Measurements from ENCODE around the gene MPRIP.

MPRIP gene

GRCh38 chr17:17201907-17202306 lies 159.7 kb downstream of the MPRIP start:
- H3K36me3 ChIP-seq (ENCODE audit: control insufficient read depth, insufficient read depth, low read length): no peaks in the 10 kb centered on the region
- H3K27ac ChIP-seq (ENCODE audit: low read depth, low read length): peak overlapping the region; percentile 91
- H3K4me3 ChIP-seq (ENCODE audit: low read length): no peak overlapping the region
- no peaks in the 10 kb centered on the region for H3K27me3 ChIP-seq (ENCODE audit: control insufficient read depth, insufficient read depth, low read length)
- peaks cover 42% of the 10 kb centered on the region for H3K4me1 ChIP-seq (ENCODE audit: control insufficient read depth, insufficient read depth, low read length)
- H3K9ac ChIP-seq (ENCODE audit: low read length): no peak overlapping the region

GRCh38 chr17:17203173-17203730 lies 161.0 kb downstream of the MPRIP start:
- peaks cover 42% of the 10 kb centered on the region for H3K4me1 ChIP-seq (ENCODE audit: control insufficient read depth, insufficient read depth, low read length)
- peak overlapping the region; percentile 91 for H3K27ac ChIP-seq (ENCODE audit: low read depth, low read length)
- H3K4me3 ChIP-seq (ENCODE audit: low read length): no peak overlapping the region
- H3K36me3 ChIP-seq (ENCODE audit: control insufficient read depth, insufficient read depth, low read length): no peaks in the 10 kb centered on the region
- H3K9ac ChIP-seq (ENCODE audit: low read length): peak overlapping the region; percentile 5
- H3K27me3 ChIP-seq (ENCODE audit: control insufficient read depth, insufficient read depth, low read length): no peaks in the 10 kb centered on the region

GRCh38 chr17:17204041-17204591 lies 161.9 kb downstream of the MPRIP start:
- H3K4me3 ChIP-seq (ENCODE audit: low read length): peak overlapping the region; percentile 85
- H3K9ac ChIP-seq (ENCODE audit: low read length): no peak overlapping the region
- H3K27me3 ChIP-seq (ENCODE audit: control insufficient read depth, insufficient read depth, low read length): no peaks in the 10 kb centered on the region
- H3K27ac ChIP-seq (ENCODE audit: low read depth, low read length): peak overlapping the region; percentile 91
- no peaks in the 10 kb centered on the region for H3K36me3 ChIP-seq (ENCODE audit: control insufficient read depth, insufficient read depth, low read length)
- H3K4me1 ChIP-seq (ENCODE audit: control insufficient read depth, insufficient read depth, low read length): peaks cover 42% of the 10 kb centered on the region

- no peaks in the 10 kb centered on the region for H3K27me3 ChIP-seq (ENCODE audit: control insufficient read depth, insufficient read depth, low read length)
- H3K36me3 ChIP-seq (ENCODE audit: control insufficient read depth, insufficient read depth, low read length): no peaks in the 10 kb centered on the region
- H3K4me3 ChIP-seq (ENCODE audit: low read length): peak overlapping the region; percentile 85
- no peak overlapping the region for H3K9ac ChIP-seq (ENCODE audit: low read length)
- H3K27ac ChIP-seq (ENCODE audit: low read depth, low read length): peak overlapping the region; percentile 91
- H3K4me1 ChIP-seq (ENCODE audit: control insufficient read depth, insufficient read depth, low read length): peaks cover 40% of the 10 kb centered on the region
Measured at GRCh38 chr17:17204635-17205231, 162.5 kb downstream of the MPRIP start.

- peak overlapping the region; percentile 91 for H3K27ac ChIP-seq (ENCODE audit: low read depth, low read length)
- peak overlapping the region; percentile 61 for H3K9ac ChIP-seq (ENCODE audit: low read length)
- H3K36me3 ChIP-seq (ENCODE audit: control insufficient read depth, insufficient read depth, low read length): no peaks in the 10 kb centered on the region
- H3K27me3 ChIP-seq (ENCODE audit: control insufficient read depth, insufficient read depth, low read length): no peaks in the 10 kb centered on the region
- H3K4me1 ChIP-seq (ENCODE audit: control insufficient read depth, insufficient read depth, low read length): peaks cover 33% of the 10 kb centered on the region
- peak overlapping the region; percentile 85 for H3K4me3 ChIP-seq (ENCODE audit: low read length)
Measured at GRCh38 chr17:17205368-17206123, 163.3 kb downstream of the MPRIP start.

- Histone ChIP-seq H3K27ac (ENCODE audit: low read depth, low read length) (peak within 1 kb of the TSS; percentile 91), H3K27me3 (ENCODE audit: control insufficient read depth, insufficient read depth, low read length) (no peaks in the 10 kb centered on the region)
Measured at GRCh38 chr17:17206124-17206912, 164.1 kb downstream of the MPRIP start, which contains the start of gene PLD6. TSS of gene PLD6 (minus strand) at chr17:17206333. CDS start at chr17:17206286, 47 bp downstream.

GRCh38 chr17:17206913-17207335 lies 164.7 kb downstream of the MPRIP start:
- Histone ChIP-seq H3K27ac (ENCODE audit: low read depth, low read length) (peak overlapping the region; percentile 91), H3K4me3 (ENCODE audit: low read length) (no peak overlapping the region), H3K27me3 (ENCODE audit: control insufficient read depth, insufficient read depth, low read length) (no peaks in the 10 kb centered on the region), H3K4me1 (ENCODE audit: control insufficient read depth, insufficient read depth, low read length) (peaks cover 27% of the 10 kb centered on the region), H3K9ac (ENCODE audit: low read length) (no peak overlapping the region), H3K36me3 (ENCODE audit: control insufficient read depth, insufficient read depth, low read length) (no peaks in the 10 kb centered on the region)

More at GRCh38 chr17:17206124-17206912, 164.1 kb downstream of the MPRIP start, which contains the start of gene PLD6:
- peaks cover 29% of the 10 kb centered on the region for H3K4me1 ChIP-seq (ENCODE audit: control insufficient read depth, insufficient read depth, low read length)
- peak within 1 kb of the TSS; percentile 61 for H3K9ac ChIP-seq (ENCODE audit: low read length)
- H3K4me3 ChIP-seq (ENCODE audit: low read length): peak within 1 kb of the TSS; percentile 85
- no peaks in the 10 kb centered on the region for H3K36me3 ChIP-seq (ENCODE audit: control insufficient read depth, insufficient read depth, low read length)

DNA sequence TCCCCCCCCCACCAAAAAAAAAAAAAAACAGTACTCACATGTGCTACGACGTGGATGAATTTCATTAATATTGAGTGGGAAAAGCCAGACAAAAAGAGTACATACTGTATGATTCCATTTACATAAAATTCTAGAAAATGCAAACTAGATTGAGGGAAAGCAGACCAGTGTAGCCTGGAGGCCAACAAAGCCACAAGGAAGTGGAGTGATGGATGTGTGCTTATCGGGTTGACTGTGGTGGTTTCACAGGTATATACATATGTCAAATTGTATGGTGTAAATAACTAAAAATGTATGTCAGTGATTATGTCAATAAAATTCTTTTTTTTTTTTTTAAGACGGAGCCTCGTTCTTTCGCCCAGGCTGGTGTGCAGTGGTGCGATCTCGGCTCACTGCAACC lies 165.7 kb downstream of the MPRIP start:
- no peak overlapping the region for H3K27ac ChIP-seq (ENCODE audit: low read depth, low read length)
- H3K4me3 ChIP-seq (ENCODE audit: low read length): no peak overlapping the region
- H3K9ac ChIP-seq (ENCODE audit: low read length): no peak overlapping the region
- H3K4me1 ChIP-seq (ENCODE audit: control insufficient read depth, insufficient read depth, low read length): peaks cover 20% of the 10 kb centered on the region
- no peaks in the 10 kb centered on the region for H3K36me3 ChIP-seq (ENCODE audit: control insufficient read depth, insufficient read depth, low read length)
- no peaks in the 10 kb centered on the region for H3K27me3 ChIP-seq (ENCODE audit: control insufficient read depth, insufficient read depth, low read length)

GRCh38 chr17:17213775-17214174 lies 171.5 kb downstream of the MPRIP start:
- Histone ChIP-seq H3K36me3 (ENCODE audit: control insufficient read depth, insufficient read depth, low read length) (peaks cover 31% of the 10 kb centered on the region), H3K9ac (ENCODE audit: low read length) (no peak overlapping the region), H3K27ac (ENCODE audit: low read depth, low read length) (no peak overlapping the region), H3K27me3 (ENCODE audit: control insufficient read depth, insufficient read depth, low read length) (no peaks in the 10 kb centered on the region), H3K4me3 (ENCODE audit: low read length) (no peak overlapping the region), H3K4me1 (ENCODE audit: control insufficient read depth, insufficient read depth, low read length) (no peaks in the 10 kb centered on the region)

DNA sequence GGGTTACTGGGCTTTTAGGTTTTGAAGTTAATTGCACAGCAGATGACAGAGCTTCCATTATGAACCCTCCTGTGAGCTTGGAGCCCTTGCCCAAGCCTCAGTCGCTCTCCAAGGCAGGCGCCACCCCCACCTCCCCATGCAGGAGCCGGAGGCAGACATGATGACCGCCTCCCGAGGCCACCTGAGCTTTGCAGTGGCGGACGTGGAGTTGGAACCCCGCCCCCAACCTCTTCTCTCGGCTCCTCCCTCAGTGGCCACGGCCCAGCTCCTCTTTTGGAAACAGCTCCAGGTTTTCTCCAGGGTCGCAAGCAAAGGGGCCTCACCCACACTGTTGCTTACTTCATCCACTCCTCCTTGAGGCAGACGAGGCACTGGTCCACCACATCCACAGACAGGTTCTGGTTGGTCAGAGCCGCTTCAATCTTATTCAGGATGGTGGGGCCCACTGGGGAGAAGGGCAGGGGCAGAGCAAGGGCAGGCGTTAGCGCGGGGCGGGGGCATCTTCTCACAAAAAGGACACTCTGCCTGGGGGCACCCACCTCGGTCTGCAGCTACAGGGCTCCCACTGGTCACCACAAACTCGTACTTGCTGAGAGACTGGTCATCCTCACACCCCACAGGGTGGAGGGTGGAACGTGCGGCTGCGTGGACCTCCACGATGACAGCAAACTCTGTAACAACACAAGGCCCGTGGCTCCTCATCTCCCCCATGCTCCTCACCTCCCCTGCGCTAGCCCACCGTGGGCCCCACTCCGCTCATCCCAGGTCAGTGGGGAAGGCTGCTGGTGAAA lies 172.6 kb downstream of the MPRIP start:
- no peak overlapping the region for H3K9ac ChIP-seq (ENCODE audit: low read length)

GRCh38 chr17:17215575-17215974 lies 173.3 kb downstream of the MPRIP start:
- no peak overlapping the region for H3K4me3 ChIP-seq (ENCODE audit: low read length)
- H3K27ac ChIP-seq (ENCODE audit: low read depth, low read length): no peak overlapping the region
- peaks cover 35% of the 10 kb centered on the region for H3K36me3 ChIP-seq (ENCODE audit: control insufficient read depth, insufficient read depth, low read length)
- H3K4me1 ChIP-seq (ENCODE audit: control insufficient read depth, insufficient read depth, low read length): no peaks in the 10 kb centered on the region
- H3K27me3 ChIP-seq (ENCODE audit: control insufficient read depth, insufficient read depth, low read length): no peaks in the 10 kb centered on the region
- no peak overlapping the region for H3K9ac ChIP-seq (ENCODE audit: low read length)

More for the DNA sequence above, 172.6 kb downstream of the MPRIP start:
- no peaks in the 10 kb centered on the region for H3K4me1 ChIP-seq (ENCODE audit: control insufficient read depth, insufficient read depth, low read length)
- no peak overlapping the region for H3K4me3 ChIP-seq (ENCODE audit: low read length)
- peaks cover 35% of the 10 kb centered on the region for H3K36me3 ChIP-seq (ENCODE audit: control insufficient read depth, insufficient read depth, low read length)
- no peak overlapping the region for H3K27ac ChIP-seq (ENCODE audit: low read depth, low read length)
- H3K27me3 ChIP-seq (ENCODE audit: control insufficient read depth, insufficient read depth, low read length): no peaks in the 10 kb centered on the region

Measured in rectal smooth muscle tissue (tissue), 1 donor.